AG04450 (cell line): ENCODE results near the gene GRB14. TPM values are rescaled to one million over a fixed set of nuclear protein-coding genes. Genes with fewer than 3 reads are reported as not detected.

ENCODE experiments used
- CTCF ChIA-PET: fragments of 300-600, 350-600 bp; formaldehyde crosslinking; extraction: SDS; loops from one replicate; lab custom pipeline; 2022; ENCODE audit warnings: antibody characterized with exemption, inconsistent platforms; lab: Charles Lee
- POLR2A ChIA-PET: fragments of 350-600 bp; formaldehyde crosslinking; extraction: SDS; loops from one replicate; lab custom pipeline; 2021; ENCODE audit warnings: antibody characterized with exemption, inconsistent platforms; lab: Yijun Ruan, JAX
- DNase-seq: peaks from one replicate; pipeline ENCODE4 v3.0.0-alpha.2; 2011; ENCODE audit warnings: low read depth, low spot score
- H3K27ac ChIP-seq: one replicate; pipeline ENCODE4 v1.5.1; 2012; ENCODE audit warnings: low read depth, low read length, control low read depth
- H3K27me3 ChIP-seq: one replicate; pipeline ENCODE4 v1.6.0; 2012; ENCODE audit warnings: low read length; ENCODE audit not compliant: control insufficient read depth, insufficient read depth
- H3K4me3 ChIP-seq: 2 replicates; pipeline ENCODE4 v1.5.1; 2011; ENCODE audit warnings: mild to moderate bottlenecking, low read depth, low read length, control low read depth
- H3K9me3 ChIP-seq: 2 replicates; pipeline ENCODE4 v1.5.1; 2012; ENCODE audit warnings: low read length; ENCODE audit not compliant: control insufficient read depth, insufficient read depth
- CTCF ChIP-seq: IDR thresholded peaks from 2 replicates; pipeline ENCODE4 v1.5.1; 2011; ENCODE audit warnings: low read depth, low read length, control low read depth, inconsistent platforms
- polyA plus RNA-seq: library from polyadenylated mRNA; depleted of rRNA; stranded (reverse); fragments of >200 nt; gene quantifications from 2 replicates; pipeline ENCODE4 v1.2.3, GENCODE V29; 2011

Gene GRB14
- polyA plus RNA-seq, 1 experiment, result not detected

GRCh38 chr2:164457271-164457670 is 164.0 kb downstream of the GRB14 start:
- POLR2A ChIA-PET, result no interaction called here
- no peak for TF ChIP-seq CTCF
- H3K9me3 ChIP-seq, result no peaks in the 10 kb centered on the region
- H3K27ac ChIP-seq, result no peak overlapping the region
- H3K4me3 ChIP-seq, result no peak overlapping the region
- CTCF ChIA-PET, result no interaction called here
- H3K27me3 ChIP-seq, result no peaks in the 10 kb centered on the region
- no peak for DNase-seq

GRCh38 chr2:164456619-164457018 is 164.7 kb downstream of the GRB14 start:
- H3K27me3 ChIP-seq, result no peaks in the 10 kb centered on the region
- ChIA-PET CTCF (no interaction called here), POLR2A (no interaction called here)
- no peak for TF ChIP-seq CTCF
- no peak overlapping the region for H3K27ac ChIP-seq
- no peaks in the 10 kb centered on the region for H3K9me3 ChIP-seq
- H3K4me3 ChIP-seq, result no peak overlapping the region
- DNase-seq, result no peak

GRCh38 chr2:164453656-164454305 is 167.5 kb downstream of the GRB14 start:
- Histone ChIP-seq H3K27me3 (no peaks in the 10 kb centered on the region), H3K27ac (no peak overlapping the region), H3K9me3 (no peaks in the 10 kb centered on the region), H3K4me3 (no peak overlapping the region)
- DNase-seq, result no peak
- no peak for TF ChIP-seq CTCF
- CTCF ChIA-PET, result no interaction called here
- POLR2A ChIA-PET, result no interaction called here

GRCh38 chr2:164450278-164450677 is 171.0 kb downstream of the GRB14 start:
- Histone ChIP-seq H3K9me3 (no peaks in the 10 kb centered on the region), H3K27ac (no peak overlapping the region), H3K4me3 (no peak overlapping the region), H3K27me3 (no peaks in the 10 kb centered on the region)
- no peak for TF ChIP-seq CTCF
- no peak for DNase-seq
- POLR2A ChIA-PET, result no interaction called here
- CTCF ChIA-PET, result no interaction called here

GRCh38 chr2:164449706-164450105 is 171.6 kb downstream of the GRB14 start:
- Histone ChIP-seq H3K9me3 (no peaks in the 10 kb centered on the region), H3K4me3 (no peak overlapping the region), H3K27ac (no peak overlapping the region), H3K27me3 (no peaks in the 10 kb centered on the region)
- DNase-seq, result no peak
- ChIA-PET POLR2A (no interaction called here), CTCF (no interaction called here)
- no peak for TF ChIP-seq CTCF
